ENCODE measurements around the gene TGFB3.
A peak's percentile ranks its signal among the peaks of the same experiment; 100 is the strongest.

Gene TGFB3

DNA sequence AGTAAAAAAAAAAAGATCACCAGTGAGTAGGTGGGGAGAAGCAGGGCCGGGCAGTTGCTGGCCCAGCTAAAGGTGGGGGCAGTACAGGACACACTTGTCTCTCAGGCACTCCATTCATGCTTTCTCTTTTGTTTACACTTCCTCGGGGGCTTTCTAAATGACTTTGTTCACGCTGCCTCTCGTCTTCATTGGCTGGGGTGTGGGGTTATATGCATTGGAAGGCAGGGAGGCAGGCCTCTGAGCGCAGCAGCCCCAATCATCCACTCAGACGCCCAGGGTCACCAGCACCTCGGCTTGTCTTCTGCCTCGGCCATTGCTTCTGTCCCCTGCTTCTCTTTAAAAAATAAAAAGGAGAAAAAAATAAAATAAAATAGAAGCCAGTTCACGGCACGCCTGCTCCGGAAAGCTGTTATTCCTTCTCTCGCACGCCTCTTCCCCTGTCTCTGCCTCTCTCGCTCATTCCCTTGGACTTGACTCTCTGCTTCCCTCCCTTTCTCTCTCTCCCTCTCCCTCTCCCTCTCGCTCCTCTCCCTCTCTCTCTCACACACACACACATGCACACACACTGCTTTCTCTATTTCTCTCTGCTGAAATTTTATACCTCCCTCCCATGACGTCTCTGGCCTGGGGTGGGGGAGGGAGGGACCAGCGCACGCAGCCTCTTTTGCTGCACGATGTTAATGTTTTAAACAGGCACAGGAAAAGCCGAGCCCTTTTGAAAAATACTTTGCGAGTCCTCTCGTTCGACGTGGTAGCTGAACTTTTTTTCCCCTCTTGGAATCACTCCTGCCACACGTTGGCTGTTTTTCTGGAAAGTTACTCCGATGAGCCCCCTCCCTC lies at the start of gene TGFB3:
Gene TGFB3 (minus strand): TSS at position 570 of the 840 bp plus-strand sequence. CDS start 1,102 bp downstream, outside the sequence.
- in situ Hi-C loops (cut with HindIII; ENCODE audit: low sequenced_read_pairs), result no loop called here
- peak within 1 kb of the TSS; percentile 55 for H3K4me3 ChIP-seq (ENCODE audit: low read depth, low read length)
- DNase-seq (ENCODE audit: low read depth, low spot score), result peak; percentile 96
- TF ChIP-seq, protein P1, sequence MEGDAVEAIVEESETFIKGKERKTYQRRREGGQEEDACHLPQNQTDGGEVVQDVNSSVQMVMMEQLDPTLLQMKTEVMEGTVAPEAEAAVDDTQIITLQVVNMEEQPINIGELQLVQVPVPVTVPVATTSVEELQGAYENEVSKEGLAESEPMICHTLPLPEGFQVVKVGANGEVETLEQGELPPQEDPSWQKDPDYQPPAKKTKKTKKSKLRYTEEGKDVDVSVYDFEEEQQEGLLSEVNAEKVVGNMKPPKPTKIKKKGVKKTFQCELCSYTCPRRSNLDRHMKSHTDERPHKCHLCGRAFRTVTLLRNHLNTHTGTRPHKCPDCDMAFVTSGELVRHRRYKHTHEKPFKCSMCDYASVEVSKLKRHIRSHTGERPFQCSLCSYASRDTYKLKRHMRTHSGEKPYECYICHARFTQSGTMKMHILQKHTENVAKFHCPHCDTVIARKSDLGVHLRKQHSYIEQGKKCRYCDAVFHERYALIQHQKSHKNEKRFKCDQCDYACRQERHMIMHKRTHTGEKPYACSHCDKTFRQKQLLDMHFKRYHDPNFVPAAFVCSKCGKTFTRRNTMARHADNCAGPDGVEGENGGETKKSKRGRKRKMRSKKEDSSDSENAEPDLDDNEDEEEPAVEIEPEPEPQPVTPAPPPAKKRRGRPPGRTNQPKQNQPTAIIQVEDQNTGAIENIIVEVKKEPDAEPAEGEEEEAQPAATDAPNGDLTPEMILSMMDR (IDR thresholded peaks at IDR 0.05; ENCODE audit: low read depth, low read length), result no peak

DNA sequence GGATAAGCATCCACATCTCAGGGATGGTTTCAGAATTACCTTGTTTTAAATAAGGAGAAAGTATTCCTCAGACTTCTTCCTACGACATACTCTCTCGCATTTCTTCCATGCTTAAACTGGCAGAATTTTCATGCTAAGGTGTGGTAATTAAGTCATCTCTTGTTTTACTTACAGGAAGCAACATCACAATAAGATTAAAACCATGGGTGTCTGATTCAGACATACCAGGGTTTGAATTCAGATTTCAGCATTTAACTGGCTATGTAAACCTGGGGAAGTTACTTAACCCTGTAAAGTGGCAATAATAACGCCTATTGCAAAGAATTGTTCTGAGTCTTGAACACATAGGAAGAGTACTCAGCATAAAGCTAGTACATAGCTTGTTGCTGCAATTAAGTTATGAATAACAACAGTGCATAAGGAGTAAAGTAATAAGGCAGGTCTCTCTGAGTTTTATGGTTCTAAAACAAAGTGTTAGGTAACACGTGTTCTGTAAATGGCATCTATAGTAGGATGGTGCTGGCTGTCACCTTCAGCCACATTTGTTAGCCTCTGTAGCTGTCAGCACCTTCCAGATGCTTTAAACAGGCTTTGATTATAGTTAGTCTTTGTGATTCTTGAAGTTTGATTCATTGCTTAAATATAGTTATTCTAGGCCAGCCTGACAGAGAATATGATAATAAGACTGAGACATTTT lies 42.6 kb upstream of the TGFB3 start:
- no peak for DNase-seq (ENCODE audit: low read depth, low spot score)

DNA sequence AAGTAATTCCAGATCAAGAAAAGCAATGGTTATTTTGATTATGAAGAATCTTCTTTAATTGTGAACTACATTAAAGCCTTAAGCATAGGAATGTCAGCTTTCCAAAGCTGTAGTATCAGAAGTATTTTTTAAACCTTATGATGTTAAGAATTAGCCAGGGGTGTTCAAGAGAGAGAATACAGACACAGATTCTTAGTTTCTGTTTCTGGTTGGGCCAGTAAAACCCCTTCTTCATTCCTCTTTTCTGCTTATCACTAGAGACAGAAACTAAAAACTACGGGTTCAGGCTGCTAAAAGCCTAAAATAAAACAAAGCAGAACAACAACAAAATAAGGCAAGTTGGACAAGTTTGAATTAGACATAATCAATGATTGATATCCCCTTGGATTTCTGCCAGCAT lies 42.0 kb upstream of the TGFB3 start:
- DNase-seq (ENCODE audit: low read depth, low spot score), result no peak
- TF ChIP-seq, protein P1 (IDR thresholded peaks at IDR 0.05; ENCODE audit: low read depth, low read length), result no peak
- H3K4me3 ChIP-seq (ENCODE audit: low read depth, low read length), result no peak overlapping the region
- in situ Hi-C loops (cut with HindIII; ENCODE audit: low sequenced_read_pairs), result no loop called here

More for the DNA sequence above, 42.6 kb upstream of the TGFB3 start:
- TF ChIP-seq, protein P1 (IDR thresholded peaks at IDR 0.05; ENCODE audit: low read depth, low read length), result no peak
- in situ Hi-C loops (cut with HindIII; ENCODE audit: low sequenced_read_pairs), result no loop called here
- H3K4me3 ChIP-seq (ENCODE audit: low read depth, low read length), result no peak overlapping the region

DNA sequence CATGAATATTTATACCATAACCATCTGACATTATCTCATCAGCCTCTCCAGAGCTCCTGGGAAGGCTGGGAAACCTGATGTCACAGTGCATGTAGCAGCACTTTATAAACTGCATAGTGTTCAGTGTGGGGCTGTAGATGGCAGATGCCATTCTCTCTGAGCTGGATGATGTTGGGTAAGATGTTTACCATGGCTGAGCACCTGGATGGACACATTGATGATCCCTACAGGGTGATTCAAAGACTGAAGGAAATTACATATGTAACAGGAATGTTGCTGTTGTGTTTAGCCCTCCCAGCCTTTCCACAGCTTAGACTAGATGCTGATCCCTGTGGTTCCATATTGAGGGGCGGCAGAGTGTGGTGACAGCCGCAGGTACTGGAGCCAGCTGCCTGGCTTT lies 41.2 kb upstream of the TGFB3 start:
- no peak overlapping the region for H3K4me3 ChIP-seq (ENCODE audit: low read depth, low read length)
- TF ChIP-seq, protein P1 (IDR thresholded peaks at IDR 0.05; ENCODE audit: low read depth, low read length), result no peak
- DNase-seq (ENCODE audit: low read depth, low spot score), result no peak
- in situ Hi-C loops (cut with HindIII; ENCODE audit: low sequenced_read_pairs), result no loop called here

DNA sequence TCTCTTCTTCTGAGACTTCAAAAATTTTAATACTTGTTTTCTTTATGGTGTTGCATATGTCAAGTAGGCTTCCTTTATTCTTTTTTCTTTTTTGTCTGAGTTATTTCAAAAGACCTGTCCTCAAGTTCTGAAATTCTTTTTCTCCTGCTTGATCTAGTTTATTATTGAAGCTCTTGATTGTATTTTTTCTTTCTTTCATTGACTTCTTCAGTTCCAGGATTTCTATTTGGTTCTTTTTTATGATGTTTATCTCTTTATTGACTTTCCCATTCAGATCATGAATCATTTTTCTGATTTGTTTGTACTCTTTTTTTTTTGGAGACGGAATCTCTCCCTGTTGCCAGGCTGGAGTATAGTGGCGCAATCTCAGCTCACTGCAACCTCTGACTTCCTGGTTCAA lies 37.9 kb upstream of the TGFB3 start:
- in situ Hi-C loops (cut with HindIII; ENCODE audit: low sequenced_read_pairs), result no loop called here
- TF ChIP-seq, protein P1 (IDR thresholded peaks at IDR 0.05; ENCODE audit: low read depth, low read length), result no peak
- DNase-seq (ENCODE audit: low read depth, low spot score), result no peak
- H3K4me3 ChIP-seq (ENCODE audit: low read depth, low read length), result no peak overlapping the region

DNA sequence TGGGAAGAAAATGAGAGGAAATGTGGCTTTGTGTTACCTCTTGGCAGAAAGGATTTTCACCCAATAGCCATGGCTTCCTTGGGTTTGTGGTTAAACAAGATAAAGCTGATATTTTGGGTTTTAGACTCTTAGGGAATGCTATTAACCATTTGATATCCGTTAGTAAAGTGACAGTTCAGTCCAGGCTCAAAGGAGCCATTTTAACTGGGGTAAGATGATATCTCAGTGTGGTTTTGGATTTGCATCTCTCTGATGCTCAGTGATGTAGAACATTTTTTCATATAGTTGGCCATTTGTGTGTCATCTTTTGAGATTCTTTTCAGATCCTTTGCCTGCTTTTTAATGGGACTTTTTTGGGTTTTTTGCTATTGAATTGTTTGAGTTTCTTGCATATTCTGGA lies 33.9 kb upstream of the TGFB3 start:
- no peak for DNase-seq (ENCODE audit: low read depth, low spot score)
- TF ChIP-seq, protein P1 (IDR thresholded peaks at IDR 0.05; ENCODE audit: low read depth, low read length), result no peak
- H3K4me3 ChIP-seq (ENCODE audit: low read depth, low read length), result no peak overlapping the region
- in situ Hi-C loops (cut with HindIII; ENCODE audit: low sequenced_read_pairs), result no loop called here

Data from astrocyte of the spinal cord (primary cell).